ENCODE data around the gene RBM38. TPM values are rescaled to one million over a fixed set of nuclear protein-coding genes. Genes with fewer than 3 reads are reported as not detected.

Gene RBM38
- total and polyA plus RNA-seq, 2 of the 4 experiments (the other 2 are of a cell fraction), result 5.2 to 11.9 TPM

DNA sequence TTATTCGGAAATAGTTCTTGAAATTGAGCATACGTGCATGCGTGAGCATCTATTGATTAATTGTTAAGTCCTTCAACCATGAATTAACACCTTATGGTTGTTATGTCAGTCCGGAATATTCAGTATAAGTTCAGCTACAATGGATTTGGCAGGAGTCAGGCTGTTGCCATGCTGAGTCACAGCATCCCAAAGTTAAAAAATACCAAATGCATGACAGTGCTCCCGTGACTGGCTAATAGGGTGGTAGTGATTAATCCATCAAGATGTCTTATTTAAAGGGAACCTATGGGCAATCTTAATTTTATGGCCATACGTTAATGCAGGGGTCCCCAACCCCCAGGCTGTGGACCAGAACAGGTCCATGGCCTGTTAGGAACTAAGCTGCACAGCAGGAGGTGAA, 29.7 kb upstream of the RBM38 start:
- Histone ChIP-seq H3K79me1 (ENCODE audit: low read depth in 1 of 2, low read length in 2 of 2) (peaks cover 26 to 30% of the 10 kb centered on the region in 2 experiments), H4K91ac (ENCODE audit: insufficient read depth, low read depth, low read length) (peak overlapping the region; percentile 72), H3K18ac (ENCODE audit: low read depth, low read length) (peak overlapping the region; percentile 47; the same call in 1 of the 2 replicates), H3K23ac (ENCODE audit: low read depth, low read length) (no peak overlapping the region), H2BK120ac (ENCODE audit: low read depth, low read length) (peak overlapping the region; percentile 28; the same call in 1 of the 2 replicates), H3K4me1 (ENCODE audit: control insufficient read depth, insufficient read depth, low read length) (peaks cover 3% of the 10 kb centered on the region), H3K4ac (ENCODE audit: low read depth, low read length) (peak overlapping the region; percentile 58), H2BK15ac (ENCODE audit: low read depth, low read length) (0 out of 3 replicates have a peak overlapping the region, but pooled peaks have one; percentile 27), H3K27ac (ENCODE audit: insufficient read depth, low read length) (peak overlapping the region; percentile 70; the same call in 1 of the 2 replicates), H3K56ac (ENCODE audit: extremely low read depth, insufficient read depth, low read length) (no peak overlapping the region), H3K9ac (ENCODE audit: low read depth, low read length) (no peak overlapping the region), H3K14ac (replicated peaks; ENCODE audit: low read depth, low read length) (peak overlapping the region; percentile 26; the same call in 1 of the 2 replicates), H2BK5ac (ENCODE audit: low read depth, low read length, poor library complexity, severe bottlenecking) (peak overlapping the region; percentile 78), H4K20me1 (ENCODE audit: insufficient read depth, low read length) (peaks cover 3% of the 10 kb centered on the region; the same call in 1 of the 2 replicates), H3K9me1 (ENCODE audit: insufficient read depth, low read length) (peaks cover 5% of the 10 kb centered on the region; the same call in 1 of the 2 replicates), H2AK5ac (ENCODE audit: low read depth, low read length) (peak overlapping the region; percentile 39; the same call in 1 of the 2 replicates), H4K5ac (ENCODE audit: low read depth, low read length) (no peak overlapping the region), H3K4me3 (ENCODE audit: insufficient read depth, low read depth, low read length) (no peak overlapping the region), H4K8ac (ENCODE audit: low read depth in 2 of 2, low read length in 2 of 2) (peak overlapping the region in 1 of 2 experiments; percentile 82; a peak in 2 of 4 replicates), H2AFZ (replicated peaks; ENCODE audit: low read length, poor library complexity) (peak overlapping the region; percentile 29), H2BK20ac (ENCODE audit: low read depth, low read length) (peak overlapping the region; percentile 67), H3K36me3 (ENCODE audit: control insufficient read depth, insufficient read depth, low read length) (peaks cover 31% of the 10 kb centered on the region), H2AK9ac (replicated peaks; ENCODE audit: low read depth, low read length, poor library complexity) (peak overlapping the region; percentile 30), H3K4me2 (ENCODE audit: low read depth, low read length) (peak overlapping the region; percentile 48; the same call in 1 of the 2 replicates), H3K27me3 (ENCODE audit: control insufficient read depth, insufficient read depth, low read length) (no peaks in the 10 kb centered on the region), H3K9me3 (ENCODE audit: control insufficient read depth, insufficient read depth, low read length) (no peaks in the 10 kb centered on the region)
- DNase-seq (peak; percentile 87), ATAC-seq (ENCODE audit: low read depth) (peak; percentile 90)
- no CpG with 5 or more reads among the region's 6 CpGs for WGBS, 2 experiments (ENCODE audit: extremely low coverage in 2 of 2, insufficient read length in 1 of 2)
- intact Hi-C loops (cut with micrococcal nuclease) (no loop called here), dilution Hi-C loops (cut with HindIII; ENCODE audit: low sequenced_read_pairs, unreplicated experiment) (no loop called here), in situ Hi-C loops (cut with MboI; ENCODE audit: low sequenced_read_pairs) (loop anchor here (25.0 kb wide), 1 partner anchor 974 kb away; the partner anchor contains the start of genes AURKA and CSTF1)
- no TSS peak for BruUV-seq (replicated peaks)
- POLR2A ChIA-PET (ENCODE audit: unreplicated experiment), result interaction anchor here (0.5 to 1.4 kb wide), 2 partner anchors 10 to 36 kb away, joined by 3 read pairs; partner anchors contain the start of gene RAE1
- TF ChIP-seq RAD21 (IDR thresholded peaks at IDR 0.05; ENCODE audit: low read length), result no peak
- peak; percentile 43; the same call in 1 of the 2 replicates for TF ChIP-seq RFX5 (IDR thresholded peaks at IDR 0.05; ENCODE audit: low read depth, low read length)
- TF ChIP-seq BHLHE40 (IDR thresholded peaks at IDR 0.05; ENCODE audit: low read depth, low read length), result peak; percentile 98
- TF ChIP-seq NFE2L2 (IDR thresholded peaks at IDR 0.05; ENCODE audit: low read depth, low read length), result peak; percentile 58; the same call in 1 of the 2 replicates
- no peak for TF ChIP-seq MXI1 (IDR thresholded peaks at IDR 0.05; ENCODE audit: borderline replicate concordance, low read depth, low read length)
- no peak for TF ChIP-seq CHD1 (IDR thresholded peaks at IDR 0.05; ENCODE audit: low read depth, low read length)
- TF ChIP-seq, protein P1, sequence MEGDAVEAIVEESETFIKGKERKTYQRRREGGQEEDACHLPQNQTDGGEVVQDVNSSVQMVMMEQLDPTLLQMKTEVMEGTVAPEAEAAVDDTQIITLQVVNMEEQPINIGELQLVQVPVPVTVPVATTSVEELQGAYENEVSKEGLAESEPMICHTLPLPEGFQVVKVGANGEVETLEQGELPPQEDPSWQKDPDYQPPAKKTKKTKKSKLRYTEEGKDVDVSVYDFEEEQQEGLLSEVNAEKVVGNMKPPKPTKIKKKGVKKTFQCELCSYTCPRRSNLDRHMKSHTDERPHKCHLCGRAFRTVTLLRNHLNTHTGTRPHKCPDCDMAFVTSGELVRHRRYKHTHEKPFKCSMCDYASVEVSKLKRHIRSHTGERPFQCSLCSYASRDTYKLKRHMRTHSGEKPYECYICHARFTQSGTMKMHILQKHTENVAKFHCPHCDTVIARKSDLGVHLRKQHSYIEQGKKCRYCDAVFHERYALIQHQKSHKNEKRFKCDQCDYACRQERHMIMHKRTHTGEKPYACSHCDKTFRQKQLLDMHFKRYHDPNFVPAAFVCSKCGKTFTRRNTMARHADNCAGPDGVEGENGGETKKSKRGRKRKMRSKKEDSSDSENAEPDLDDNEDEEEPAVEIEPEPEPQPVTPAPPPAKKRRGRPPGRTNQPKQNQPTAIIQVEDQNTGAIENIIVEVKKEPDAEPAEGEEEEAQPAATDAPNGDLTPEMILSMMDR (conservative IDR thresholded peaks at IDR 0.05; ENCODE audit: low read depth, low read length), result no peak
- peak; percentile 43 for TF ChIP-seq RCOR1 (IDR thresholded peaks at IDR 0.05; ENCODE audit: insufficient replicate concordance, low read length)
- no peak for TF ChIP-seq MAZ (IDR thresholded peaks at IDR 0.05; ENCODE audit: borderline replicate concordance, low read depth, low read length)
- peak; percentile 89 for TF ChIP-seq FOS (IDR thresholded peaks at IDR 0.05; ENCODE audit: low read depth, low read length)
- TF ChIP-seq MAFK (IDR thresholded peaks at IDR 0.05; ENCODE audit: low read depth, low read length), result 0 out of 2 replicates have a peak, but pooled peaks have one; percentile 13
- CTCF ChIA-PET, result no interaction called here

Measured in IMR-90 (cell line).